ENCODE measurements around the gene H2AZ2.
"Not testable (repeated sequence)": the region's sequence is repeated elsewhere in the genome, so short reads cannot be mapped to it uniquely, and the experiment has no call there.

Gene H2AZ2

DNA sequence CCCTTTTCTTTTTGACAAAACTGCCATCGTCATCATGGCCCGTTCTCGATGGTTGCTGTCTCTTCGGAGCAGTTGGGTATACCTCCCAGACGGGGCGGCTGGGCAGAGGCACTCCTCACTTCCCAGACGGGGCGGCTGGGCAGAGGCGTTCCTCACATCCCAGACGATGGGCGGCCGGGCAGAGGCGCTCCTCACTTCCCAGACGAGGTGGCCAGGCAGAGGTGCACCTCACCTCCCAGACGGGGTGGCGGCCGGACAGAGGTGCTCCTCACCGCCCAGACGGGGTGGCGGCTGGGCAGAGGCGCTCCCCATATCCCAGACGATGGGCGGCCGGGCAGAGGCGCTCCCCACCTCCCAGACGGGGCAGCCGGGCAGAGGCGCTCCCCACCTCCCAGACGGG is 22.9 kb upstream of the H2AZ2 start:
- not testable (repeated sequence) for DNase-seq (ENCODE audit: low spot score)

DNA sequence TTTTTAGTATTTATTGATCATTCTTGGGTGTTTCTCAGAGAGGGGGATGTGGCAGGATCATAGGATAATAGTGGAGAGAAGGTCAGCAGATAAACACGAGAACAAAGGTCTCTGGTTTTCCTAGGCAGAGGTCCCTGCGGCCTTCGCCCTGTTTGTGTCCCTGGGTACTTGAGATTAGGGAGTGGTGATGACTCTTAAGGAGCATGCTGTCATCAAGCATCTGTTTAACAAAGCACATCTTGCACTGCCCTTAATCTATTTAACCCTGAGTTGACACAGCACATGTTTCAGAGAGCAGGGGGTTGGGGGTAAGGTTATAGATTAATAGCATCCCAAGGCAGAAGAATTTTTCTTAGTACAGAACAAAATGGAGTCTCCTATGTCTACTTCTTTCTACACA is 22.4 kb upstream of the H2AZ2 start:
- not testable (repeated sequence) for DNase-seq (ENCODE audit: low spot score)

DNA sequence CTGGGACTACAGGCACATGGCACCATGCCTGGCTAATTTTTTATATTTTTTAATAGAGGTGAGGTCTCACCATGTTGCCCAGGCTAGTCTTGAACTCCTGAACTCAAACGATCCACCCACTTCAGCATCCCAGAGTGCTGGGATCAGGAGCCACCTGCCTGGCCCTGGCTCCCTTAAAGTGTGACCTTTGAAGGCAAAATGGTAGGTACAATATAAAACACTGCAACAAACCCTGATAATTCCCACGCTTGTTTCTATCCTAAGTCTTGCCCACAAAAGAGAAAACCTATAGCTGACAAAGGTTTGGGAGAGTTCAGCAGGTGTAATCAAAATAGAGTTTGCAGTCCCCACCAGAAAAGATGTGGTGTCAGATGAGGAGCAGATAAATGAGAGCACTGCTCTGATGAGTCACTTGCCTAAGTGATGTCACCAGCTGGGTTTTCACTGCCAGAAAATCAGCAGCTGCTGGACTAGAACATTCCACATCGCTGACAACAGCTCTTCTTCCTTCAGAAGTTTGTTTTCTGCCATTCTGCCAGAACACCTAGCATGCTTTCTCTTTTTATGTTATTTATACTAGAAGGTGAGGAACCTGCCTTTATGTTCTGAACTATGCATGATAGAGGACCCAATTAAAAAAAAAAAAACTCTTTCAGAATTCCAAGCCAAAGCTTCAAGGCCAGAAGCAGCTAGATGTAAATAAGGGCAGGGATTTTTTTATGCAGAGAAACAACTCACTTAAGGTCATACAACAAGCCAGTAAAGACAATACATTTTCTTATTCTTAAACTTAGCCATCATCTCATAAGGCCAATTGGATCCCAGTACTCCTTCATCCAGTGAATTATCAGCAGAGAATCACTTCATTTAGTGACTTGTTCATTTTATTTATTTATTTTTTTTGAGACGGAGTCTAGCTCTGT is 19.4 kb upstream of the H2AZ2 start:
- DNase-seq (ENCODE audit: low spot score), result no peak

DNA sequence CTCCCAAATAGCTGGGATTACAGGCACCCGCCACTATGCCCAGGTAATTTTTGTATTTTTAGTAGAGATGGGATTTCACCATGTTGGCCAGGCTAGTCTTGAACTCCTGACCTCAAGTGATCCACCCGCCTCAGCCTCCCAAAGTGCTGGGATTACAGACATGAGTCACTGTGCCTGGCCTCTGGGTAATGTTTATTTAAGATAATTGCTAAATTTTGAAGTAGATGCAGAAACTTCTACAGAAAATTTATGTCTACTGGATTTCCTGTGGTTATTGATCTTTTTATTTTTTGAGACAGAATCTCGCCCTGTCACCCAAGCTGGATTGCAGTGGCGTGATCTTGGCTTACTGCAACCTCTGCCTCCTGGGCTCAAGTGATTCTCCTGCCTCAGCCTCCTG is 14.1 kb upstream of the H2AZ2 start:
- not testable (repeated sequence) for DNase-seq (ENCODE audit: low spot score)

DNA sequence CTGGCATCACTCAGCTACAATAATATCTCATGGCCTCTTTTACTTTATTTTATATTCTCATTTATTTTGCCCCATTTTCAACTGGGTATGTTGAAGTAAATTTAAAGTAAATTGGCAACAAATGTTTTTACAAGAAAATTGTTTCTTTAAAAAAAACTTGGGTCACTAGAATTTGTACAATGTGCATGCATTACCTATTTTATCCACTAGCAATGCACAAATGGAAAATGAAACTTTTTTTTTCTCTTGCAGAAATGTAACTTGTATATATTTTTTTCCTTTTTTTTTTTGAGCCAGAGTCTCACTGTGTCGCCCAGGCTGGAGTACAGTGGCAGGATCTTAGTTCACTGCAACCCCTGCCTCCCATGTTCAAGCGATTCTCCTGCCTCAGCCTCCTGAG is 10.3 kb upstream of the H2AZ2 start:
- peak; percentile 51 for DNase-seq (ENCODE audit: low spot score)

DNA sequence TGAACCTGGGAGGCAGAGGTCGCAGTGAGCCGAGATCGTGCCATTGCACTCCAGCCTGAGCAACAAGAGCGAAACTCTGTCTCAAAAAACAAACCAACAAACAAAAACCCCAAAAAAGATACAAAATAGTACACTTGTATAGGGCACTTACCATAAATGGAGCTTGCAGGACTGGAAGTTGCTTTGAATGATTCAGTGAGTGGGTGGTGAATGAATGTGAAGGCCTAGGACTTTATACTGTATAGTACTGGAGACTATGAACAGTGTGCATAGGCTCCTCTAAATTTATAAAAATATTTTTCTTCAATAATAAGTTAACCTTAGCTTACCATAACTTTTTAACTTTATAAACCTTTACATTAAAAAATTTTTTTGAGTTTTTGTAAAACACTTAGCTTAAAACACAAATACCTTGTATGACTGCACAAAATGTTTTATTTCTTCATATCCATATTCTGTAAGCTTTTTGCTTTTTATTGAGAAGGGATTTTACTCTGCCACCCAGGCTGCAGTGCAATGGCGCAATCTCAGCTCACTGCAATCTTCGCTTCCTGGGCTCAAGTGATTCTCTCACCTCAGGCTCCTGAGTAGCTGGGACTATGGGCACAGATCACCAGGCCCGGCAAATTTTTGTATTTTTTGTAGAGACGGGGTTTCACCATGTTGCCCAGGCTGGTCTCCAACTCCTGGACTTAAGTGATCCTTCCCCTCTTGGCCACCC is 6.9 kb upstream of the H2AZ2 start:
- DNase-seq (ENCODE audit: low spot score), result no peak

DNA sequence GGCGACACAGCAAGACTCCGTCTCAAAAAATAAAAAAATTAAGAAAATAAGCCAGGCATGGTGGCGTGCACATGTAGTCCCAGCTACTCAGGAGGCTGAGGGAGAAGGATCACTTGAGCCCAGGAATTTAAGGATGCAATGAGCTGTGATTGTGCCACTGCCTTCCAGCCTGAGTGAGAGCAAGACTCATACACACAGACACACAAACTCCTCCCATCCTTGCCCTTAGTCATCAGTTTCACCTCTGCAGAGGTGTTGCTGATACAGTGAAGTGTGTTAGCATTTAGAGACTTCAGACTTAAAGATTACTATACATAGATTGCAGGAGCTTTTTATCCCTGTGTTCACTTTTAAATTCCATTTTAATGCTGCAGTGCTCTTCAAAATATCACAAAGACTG is 5.5 kb upstream of the H2AZ2 start:
- DNase-seq (ENCODE audit: low spot score), result no peak

DNA sequence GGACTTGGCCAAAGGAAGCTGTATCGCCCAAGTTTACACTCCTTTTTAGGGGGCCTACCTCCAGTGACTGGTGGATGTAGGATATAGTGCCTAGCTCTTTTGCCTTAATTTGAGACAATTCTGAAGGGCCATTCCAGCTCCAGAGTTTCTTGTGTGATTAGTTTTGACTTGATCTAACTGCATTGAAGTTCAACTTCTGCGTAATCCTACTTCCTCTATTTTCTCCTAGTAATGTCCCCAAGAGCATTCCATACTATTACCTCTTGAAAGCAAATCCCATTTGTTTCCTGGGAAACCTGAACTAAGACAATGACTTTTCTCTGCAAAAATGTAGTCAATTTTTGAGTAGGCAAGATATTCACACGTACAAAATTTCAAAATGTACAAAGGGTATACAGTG is 4.7 kb upstream of the H2AZ2 start:
- no peak for DNase-seq (ENCODE audit: low spot score)

DNA sequence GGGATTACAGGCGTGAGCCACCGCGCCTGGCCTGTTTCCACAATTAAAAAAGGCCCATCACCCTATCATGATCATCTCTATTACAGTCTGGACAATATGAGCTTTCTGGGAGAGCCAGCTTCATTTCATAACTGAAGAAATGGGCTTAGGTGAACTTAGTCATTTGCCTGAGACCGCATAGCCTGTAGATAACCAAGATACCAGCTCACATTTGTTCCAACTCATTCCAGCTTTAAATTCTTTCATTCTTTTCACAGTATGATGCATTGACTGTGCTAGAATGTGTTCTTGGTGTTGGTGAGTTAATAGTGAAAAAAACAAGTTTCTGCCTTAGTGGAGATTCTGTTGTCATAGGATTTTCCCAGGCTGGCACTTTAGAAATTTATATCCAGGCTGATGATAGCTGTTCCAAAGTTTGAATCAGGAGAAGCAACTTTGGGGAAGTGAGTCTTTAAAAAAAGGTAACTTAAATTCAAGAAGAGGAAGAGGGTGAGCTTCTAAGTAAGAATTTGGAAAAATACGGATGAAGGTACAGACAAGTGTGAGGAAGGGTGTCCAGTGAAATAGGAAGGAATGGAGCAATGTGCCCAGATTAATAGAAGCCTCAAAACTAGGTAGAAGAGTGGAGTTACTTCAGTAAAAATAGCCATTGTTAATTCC is 2.1 kb upstream of the H2AZ2 start:
- DNase-seq (ENCODE audit: low spot score), result no peak

DNA sequence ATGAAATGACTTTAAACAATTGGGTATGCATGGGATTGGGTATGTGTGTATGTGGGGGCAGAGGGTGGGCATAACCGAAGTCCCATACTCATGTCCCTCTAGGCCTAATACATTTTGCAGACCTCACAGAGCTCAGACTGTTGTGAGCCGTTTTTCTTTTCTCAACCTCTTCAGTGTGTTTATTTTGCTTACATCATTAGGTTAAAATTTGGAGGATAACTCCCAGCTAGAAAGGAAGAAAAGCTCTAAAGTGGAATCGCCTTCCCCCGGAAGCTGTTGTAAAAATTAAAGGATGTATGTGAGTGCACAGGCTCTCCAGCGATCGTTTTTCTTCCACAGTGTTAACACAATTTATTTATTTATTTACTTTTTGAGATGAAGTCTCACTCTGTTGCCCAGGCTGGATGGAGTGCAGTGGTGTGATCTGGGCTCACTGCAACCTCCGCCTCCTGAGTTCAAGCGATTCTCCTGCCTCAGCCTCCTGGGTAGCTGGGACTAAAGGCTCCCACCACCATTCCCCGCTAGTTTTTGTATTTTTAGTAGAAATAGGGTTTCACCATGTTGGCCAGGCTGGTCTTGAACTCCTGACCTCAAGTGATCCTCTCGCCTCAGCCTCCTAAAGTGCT is 1.5 kb upstream of the H2AZ2 start:
- no peak for DNase-seq (ENCODE audit: low spot score)

DNA sequence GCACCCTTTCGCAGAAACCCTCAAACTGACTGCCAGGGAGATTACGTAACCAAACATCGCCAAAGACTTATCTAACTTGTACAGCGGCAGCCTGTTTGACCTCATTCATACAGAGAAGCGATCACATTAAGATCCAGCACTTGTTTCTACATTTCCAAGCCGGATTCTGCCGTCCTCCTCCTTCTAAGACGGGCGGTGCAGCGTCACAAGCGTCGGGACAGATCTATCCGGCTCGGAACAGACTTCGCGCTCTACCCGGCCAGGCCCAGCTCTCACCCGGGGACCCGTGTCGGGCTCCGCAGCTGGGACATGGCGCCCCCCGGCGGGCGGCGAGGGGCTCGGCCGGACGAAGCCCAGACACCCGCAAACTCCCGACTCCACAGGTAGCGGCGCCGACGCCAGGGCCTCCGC is 373 bp downstream of the H2AZ2 start:
- peak; percentile 96 for DNase-seq (ENCODE audit: low spot score)

DNA sequence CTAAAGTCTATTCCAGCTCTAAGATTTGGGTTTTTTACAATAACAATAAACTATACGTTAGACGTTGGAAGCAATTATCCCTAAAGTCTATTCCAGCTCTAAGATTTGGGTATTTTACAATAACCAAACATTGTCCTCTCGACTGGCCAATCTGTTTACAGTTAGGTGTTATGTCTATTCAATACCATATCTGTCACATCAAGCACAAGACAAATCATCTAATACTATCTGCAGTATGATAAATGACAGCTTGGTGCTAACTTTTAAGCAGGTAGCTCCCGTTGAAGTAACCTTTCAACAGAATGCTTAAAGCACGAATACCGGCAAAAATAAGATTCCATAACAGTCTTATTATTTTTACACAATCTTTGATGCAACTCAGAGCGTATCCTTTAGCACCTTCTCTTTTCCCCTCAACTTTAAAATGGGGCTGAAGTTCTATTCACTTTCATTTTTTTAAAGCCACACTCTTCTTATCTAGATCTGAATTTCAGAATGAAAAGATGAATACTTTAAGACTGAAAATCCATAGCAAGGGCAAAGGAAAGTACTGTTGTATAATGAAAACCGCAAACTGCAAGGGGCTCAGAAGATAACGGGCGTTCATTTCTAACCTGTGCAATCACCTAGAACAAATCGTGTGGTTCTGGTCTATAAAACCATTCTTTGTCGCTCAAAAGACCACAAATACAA is 925 bp downstream of the H2AZ2 start:
- peak; percentile 66 for DNase-seq (ENCODE audit: low spot score)

DNA sequence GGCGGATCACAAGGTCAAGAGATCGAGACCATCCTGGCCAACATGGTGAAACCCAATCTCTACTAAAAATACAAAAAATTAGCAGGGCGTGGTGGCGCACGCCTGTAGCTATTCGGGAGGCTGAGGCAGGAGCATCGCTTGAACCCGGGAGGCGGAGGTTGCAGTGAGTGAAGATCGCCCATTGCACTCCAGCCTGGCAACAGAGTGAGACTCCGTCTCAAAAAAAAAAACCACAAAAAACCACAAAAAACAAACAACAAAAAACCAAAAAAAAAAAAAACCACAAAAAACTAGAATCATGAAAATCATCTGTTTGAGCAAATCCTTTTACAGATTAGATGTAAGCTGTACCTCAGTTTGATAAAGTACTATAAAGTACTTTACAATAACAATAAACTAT is 1.5 kb downstream of the H2AZ2 start:
- not testable (repeated sequence) for DNase-seq (ENCODE audit: low spot score)

DNA sequence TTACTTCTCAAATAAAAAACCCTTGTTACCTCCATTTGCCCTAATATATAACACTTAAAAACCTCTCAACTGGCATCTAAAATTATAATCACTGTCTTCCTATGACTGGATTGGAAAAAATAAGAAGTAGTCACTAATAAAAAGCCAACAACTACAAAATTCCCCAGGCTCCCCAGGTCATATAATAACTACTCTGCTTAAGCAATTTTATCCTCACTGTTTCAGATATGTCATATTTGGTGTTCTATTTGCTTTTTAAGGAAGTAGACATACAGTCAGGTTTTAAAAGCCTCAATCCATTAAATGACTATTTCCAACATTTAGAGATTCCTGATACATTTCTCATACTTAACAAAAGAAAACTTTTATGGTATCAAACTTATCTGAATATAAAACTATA is 2.4 kb downstream of the H2AZ2 start:
- no peak for DNase-seq (ENCODE audit: low spot score)

DNA sequence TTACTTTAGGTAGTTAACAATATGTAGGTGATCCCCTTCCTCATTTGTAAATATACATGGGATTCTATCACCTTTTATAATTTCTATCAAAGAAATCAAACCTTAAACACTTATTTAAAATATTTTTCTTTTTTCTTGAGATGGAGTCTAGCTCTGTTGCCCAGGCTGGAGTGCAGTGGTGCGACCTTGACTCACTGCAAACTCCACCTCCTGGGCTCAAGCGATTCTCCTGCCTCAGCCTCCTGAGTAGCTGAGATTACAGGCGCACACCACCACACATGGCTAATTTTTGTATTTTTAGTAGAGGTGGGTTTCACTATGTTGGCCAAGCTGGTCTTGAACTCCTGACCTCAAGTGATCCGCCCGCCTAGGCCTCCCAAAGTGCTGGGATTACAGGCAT is 4.4 kb downstream of the H2AZ2 start:
- DNase-seq (ENCODE audit: low spot score), result not testable (repeated sequence)

DNA sequence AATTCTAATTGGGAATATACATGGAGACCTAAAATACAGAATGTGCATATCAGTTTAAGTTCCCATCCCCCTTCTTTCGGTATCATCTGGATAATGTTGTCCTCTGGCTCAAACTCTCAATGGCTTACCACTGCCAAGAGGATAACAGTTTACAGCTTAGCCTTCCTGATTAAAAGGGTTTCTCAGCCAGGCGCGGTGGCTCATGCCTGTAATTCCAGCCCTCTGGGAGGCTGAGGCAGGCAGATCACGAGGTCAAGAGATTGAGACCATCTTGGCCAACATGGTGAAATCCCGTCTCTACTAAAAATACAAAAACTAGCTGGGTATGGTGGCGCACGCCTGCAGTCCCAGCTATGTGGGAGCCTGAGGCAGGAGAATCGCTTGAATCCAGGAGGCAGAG is 5.2 kb downstream of the H2AZ2 start:
- DNase-seq (ENCODE audit: low spot score), result not testable (repeated sequence)

DNA sequence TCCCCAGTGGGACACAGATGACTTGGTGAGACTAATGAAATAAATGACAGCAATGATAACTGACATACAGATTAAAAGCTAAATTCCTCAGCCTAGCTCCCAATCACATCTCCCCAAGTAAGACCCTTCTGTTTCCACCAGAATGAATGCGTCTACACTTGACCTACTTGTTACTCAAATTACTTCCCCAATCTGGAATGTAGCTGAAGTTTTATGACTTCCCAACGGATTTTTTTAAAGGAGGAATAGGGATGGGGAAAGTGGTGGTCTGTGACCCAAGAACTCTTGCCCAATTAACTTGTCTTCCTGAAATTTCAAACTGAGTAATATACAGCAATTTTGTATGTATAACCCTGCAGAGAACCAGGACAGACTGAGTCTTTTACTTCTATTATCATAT is 9.1 kb downstream of the H2AZ2 start:
- DNase-seq (ENCODE audit: low spot score), result no peak

DNA sequence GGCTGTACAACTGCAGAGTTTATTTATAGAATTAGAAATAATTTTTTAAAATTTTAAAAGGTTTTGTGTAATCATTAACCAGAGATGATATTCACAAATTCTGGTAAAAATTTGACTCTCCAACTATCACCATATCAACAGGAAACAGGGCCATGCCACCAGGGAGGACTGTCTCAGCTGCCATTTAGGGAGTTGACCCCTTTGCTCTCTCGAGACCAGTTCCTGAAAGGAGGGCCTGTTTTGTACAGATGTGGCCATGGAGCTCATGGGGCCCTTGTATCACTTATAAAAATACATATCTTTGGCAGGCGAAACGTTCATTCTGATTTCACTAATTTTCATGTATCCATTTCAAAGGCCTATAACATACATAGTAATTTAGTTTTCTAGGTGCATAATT is 20.3 kb downstream of the H2AZ2 start:
- no peak for DNase-seq (ENCODE audit: low spot score)

DNA sequence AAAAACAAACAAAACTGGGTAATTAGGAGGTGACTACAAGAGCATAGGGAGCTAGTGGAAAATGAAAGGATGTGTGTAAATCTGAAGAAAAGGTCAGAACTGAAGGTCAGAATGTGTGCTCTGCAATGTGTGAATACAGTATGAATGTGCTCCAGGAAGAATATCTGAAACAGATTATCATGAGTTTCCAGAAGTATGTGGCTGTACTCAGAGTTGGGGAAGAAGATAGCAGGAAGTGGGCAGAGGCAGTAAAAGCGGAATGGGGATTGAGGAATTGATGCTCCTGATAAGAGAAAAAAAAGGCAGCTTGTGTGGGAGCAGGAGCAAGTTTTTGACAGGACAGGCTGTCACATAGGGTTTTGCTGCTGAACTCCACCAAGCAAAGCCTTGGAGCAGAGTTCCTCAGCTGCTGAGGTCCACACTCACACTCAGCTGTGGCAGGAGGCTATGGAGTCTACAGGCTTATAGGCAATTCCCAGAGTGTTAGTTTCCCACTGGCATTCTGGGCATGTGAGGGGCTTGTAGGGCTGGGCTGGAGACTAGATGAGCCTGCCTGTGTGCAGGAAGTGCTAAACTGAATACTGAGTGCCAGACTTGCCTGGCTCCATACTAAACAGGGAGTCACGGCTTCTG is 22.9 kb downstream of the H2AZ2 start:
- no peak for DNase-seq (ENCODE audit: low spot score)

DNA sequence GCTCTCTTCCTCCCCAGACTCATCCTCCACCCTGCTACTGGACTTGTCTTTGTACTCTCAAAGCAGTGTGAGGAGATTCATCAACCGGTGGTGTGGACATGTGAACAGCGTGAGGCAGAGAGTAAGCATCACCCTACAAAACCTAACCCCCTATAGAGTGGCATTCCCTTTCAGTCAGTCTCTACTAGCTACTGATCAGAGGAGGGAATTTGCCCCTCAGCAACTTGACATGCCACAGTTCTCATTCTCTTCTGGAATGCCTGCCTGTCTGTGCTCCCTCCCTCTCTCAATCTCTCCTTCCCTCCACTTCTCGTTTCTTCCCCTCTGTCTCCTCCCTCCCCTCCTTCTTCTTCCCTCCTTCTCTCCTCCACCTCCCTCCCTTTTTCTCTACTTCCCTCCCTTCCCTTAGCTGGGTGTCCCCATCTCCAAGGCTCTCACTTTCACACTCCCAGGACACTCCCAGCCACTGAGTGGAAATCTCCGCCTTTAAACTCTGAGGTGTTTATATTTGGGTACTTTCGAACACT is 24.6 kb downstream of the H2AZ2 start:
- no peak for DNase-seq (ENCODE audit: low spot score)

DNA sequence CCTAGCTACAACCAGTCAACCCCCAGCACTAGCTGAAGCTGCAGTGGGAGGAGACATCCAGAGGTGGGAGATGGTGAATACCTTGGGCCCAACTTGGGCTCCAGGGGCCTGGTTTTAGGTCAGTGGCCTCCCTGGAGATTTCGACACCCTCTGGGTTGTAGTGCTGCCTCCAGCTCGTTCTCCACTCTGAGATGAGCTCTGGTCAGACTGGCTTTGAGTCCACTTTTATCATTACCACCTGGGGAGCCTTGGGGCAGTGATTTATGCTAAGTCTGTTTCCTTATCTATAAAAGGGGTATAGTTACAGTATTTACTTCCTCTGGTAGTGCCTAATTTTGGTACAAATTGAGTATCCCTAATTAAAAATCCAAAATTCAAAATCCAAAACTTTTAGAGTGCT is 28.6 kb downstream of the H2AZ2 start:
- DNase-seq (ENCODE audit: low spot score), result no peak

Data from NAMALWA (cell line).